ENCODE measurements around the gene DNHD1.

DNA sequence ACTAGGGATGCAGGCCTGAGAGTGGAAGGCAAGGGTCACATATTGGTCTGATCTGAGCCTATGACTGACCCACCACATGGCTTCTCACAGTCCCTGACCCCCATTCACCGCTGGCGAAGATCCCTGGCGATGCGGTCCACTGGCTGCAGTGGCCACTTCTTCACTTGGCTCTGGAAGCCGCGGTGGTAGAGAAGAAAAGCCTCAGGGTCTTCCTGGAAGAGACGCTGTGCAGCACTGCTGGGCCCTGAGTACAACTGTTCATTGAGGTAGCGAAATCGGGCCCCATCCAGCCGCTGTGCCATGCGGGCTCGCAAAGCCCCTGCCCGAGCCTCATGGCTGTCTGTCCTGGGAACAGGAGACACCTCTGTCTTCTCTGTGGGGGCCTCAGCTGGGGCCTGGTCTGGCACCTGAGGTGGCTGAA, 104.0 kb downstream of the DNHD1 start:
- TF ChIP-seq ZNF274 (IDR thresholded peaks at IDR 0.05; ENCODE audit: low read depth, low read length) (no peak), YY1 (IDR thresholded peaks at IDR 0.05; ENCODE audit: insufficient read depth, insufficient read length) (no peak), SUZ12 (IDR thresholded peaks at IDR 0.05; ENCODE audit: extremely low read depth, insufficient read depth, insufficient read length) (no peak)

All from NT2/D1 (cell line).